HG02678 (cell line): ENCODE measurements around the gene KLF15.

Experiments
- ATAC-seq: cut with Tn5 transposase; IDR thresholded peaks from one replicate; pipeline ENCODE4 v1.9.1; 2021; ENCODE audit warnings: mild to moderate bottlenecking, moderate library complexity; ENCODE audit not compliant: unreplicated experiment

KLF15 gene

GRCh38 chr3:126389794-126390146 is 32.6 kb upstream of the KLF15 start:
- no peak for ATAC-seq

- ATAC-seq = peak; percentile 89
These were observed 32.0 kb upstream of the KLF15 start for GRCh38 chr3:126389112-126389793.

GRCh38 chr3:126381966-126382365 is 24.8 kb upstream of the KLF15 start:
- ATAC-seq = no peak

GRCh38 chr3:126380011-126380768 is 23.0 kb upstream of the KLF15 start:
- ATAC-seq = no peak

- no peak for ATAC-seq
These were observed 21.1 kb upstream of the KLF15 start for GRCh38 chr3:126378341-126378751.

- no peak for ATAC-seq
These were observed 20.0 kb upstream of the KLF15 start for GRCh38 chr3:126377211-126377610.

- no peak for ATAC-seq
These were observed 19.2 kb upstream of the KLF15 start for GRCh38 chr3:126376444-126376843.

GRCh38 chr3:126375835-126376331 is 18.7 kb upstream of the KLF15 start:
- no peak for ATAC-seq

GRCh38 chr3:126373682-126374601 is 16.7 kb upstream of the KLF15 start:
- no peak for ATAC-seq

GRCh38 chr3:126373146-126373613 is 16.0 kb upstream of the KLF15 start:
- no peak for ATAC-seq

- no peak for ATAC-seq
These were observed 15.4 kb upstream of the KLF15 start for GRCh38 chr3:126372413-126373145.

- no peak for ATAC-seq
These were observed 14.0 kb upstream of the KLF15 start for GRCh38 chr3:126371096-126371705.

- ATAC-seq = no peak
These were observed 13.4 kb upstream of the KLF15 start for GRCh38 chr3:126370606-126371005.

GRCh38 chr3:126370055-126370454 is 12.8 kb upstream of the KLF15 start:
- ATAC-seq = no peak

GRCh38 chr3:126369490-126369889 is 12.3 kb upstream of the KLF15 start:
- ATAC-seq = no peak

GRCh38 chr3:126367316-126367805 is 10.2 kb upstream of the KLF15 start:
- ATAC-seq = no peak

GRCh38 chr3:126365351-126366277 is 8.4 kb upstream of the KLF15 start:
- no peak for ATAC-seq

- ATAC-seq = no peak
These were observed 7.6 kb upstream of the KLF15 start for GRCh38 chr3:126364731-126365301.
